ENCODE data around the gene DDX55.
"Not testable (repeated sequence)": the region's sequence is repeated elsewhere in the genome, so short reads cannot be mapped to it uniquely, and the experiment has no call there.

DDX55 gene

DNA sequence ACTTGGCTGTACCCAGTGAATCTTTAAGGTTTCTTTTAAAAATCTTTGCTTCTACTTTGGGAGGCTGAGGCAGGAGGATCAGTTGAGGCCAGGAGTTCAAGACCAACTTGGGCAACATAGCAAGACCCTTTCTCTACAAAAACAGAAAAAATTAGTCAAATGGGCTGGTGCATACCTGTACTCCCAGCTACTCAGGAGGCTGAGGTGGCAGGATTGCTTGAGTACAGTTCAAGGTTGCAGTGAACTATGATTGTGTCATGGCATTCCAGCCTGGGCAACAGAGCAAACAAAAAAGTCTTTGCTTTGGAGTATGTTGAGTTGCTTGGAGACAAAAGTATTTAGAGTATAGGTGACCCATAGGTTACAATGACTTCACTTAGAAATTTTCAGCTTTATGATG is 6.2 kb upstream of the DDX55 start:
- H3K9me3 Mint-ChIP-seq = no peaks in the 10 kb centered on the region
- ATAC-seq (replicated peaks) = no peak
- DNase-seq = no peak
- H3K36me3 Mint-ChIP-seq = peaks cover 24 to 38% of the 10 kb centered on the region in 2 donors
- H3K4me3 Mint-ChIP-seq = no peak overlapping the region
- peaks cover 11 to 20% of the 10 kb centered on the region in 2 donors for H3K4me1 Mint-ChIP-seq
- no peaks in the 10 kb centered on the region for H3K27me3 Mint-ChIP-seq
- no peak overlapping the region for H3K27ac Mint-ChIP-seq

DNA sequence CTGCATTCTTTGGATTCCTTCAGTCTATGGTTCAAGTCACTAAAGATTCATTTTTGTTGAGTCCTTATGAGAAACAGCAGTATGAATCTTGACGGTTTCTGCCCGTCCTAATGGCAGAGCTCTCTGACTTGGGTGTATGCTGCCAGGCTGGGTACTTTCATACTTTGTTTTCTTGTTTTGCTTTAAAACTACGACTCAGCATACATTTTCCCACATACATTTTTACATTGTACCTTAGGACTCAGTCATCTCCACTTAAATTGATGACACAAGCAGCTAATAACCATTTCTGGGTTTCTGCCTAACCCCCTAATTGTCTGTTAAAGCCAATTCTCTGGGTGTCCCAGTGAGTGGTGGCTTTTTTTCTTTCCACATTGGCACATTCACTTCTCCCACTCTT is 4.8 kb upstream of the DDX55 start:
- DNase-seq = no peak
- Mint-ChIP-seq H3K27ac (no peak overlapping the region), H3K9me3 (peaks cover 0 to 2% of the 10 kb centered on the region in 2 donors), H3K36me3 (peaks cover 15 to 29% of the 10 kb centered on the region in 2 donors), H3K27me3 (no peaks in the 10 kb centered on the region), H3K4me3 (no peak overlapping the region), H3K4me1 (peaks cover 11% of the 10 kb centered on the region in 2 donors)
- ATAC-seq (replicated peaks) = no peak

DNA sequence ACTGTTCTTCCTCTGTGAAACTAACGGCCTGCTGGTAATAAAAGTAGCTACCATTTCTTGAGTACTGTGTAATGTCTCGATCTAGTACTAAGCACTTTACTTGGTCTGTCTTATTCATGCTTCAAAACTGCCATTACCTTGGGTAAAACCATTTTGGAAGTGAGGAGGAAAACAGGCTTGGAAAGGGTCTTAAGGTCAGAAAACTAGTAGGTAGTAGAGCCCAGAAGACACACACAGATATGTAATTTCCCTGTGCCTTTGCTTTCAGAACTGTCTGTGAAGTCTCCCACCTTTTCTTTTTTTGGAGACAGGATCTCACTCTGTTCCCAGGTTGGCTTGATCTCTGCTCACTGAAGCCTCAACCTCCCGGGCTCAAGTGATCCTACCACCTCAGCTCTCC is 3.4 kb upstream of the DDX55 start:
- peaks cover 0 to 2% of the 10 kb centered on the region in 2 donors for H3K9me3 Mint-ChIP-seq
- no peak for DNase-seq
- no peaks in the 10 kb centered on the region for H3K27me3 Mint-ChIP-seq
- ATAC-seq (replicated peaks) = no peak
- H3K36me3 Mint-ChIP-seq = peaks cover 15 to 34% of the 10 kb centered on the region in 2 donors
- no peak overlapping the region for H3K4me3 Mint-ChIP-seq
- peaks cover 16 to 19% of the 10 kb centered on the region in 2 donors for H3K4me1 Mint-ChIP-seq
- no peak overlapping the region for H3K27ac Mint-ChIP-seq

GRCh38 chr12:123599310-123599709 is 2.6 kb upstream of the DDX55 start:
- peaks cover 13 to 34% of the 10 kb centered on the region in 2 donors for H3K36me3 Mint-ChIP-seq
- no peak overlapping the region for H3K4me3 Mint-ChIP-seq
- ATAC-seq (replicated peaks) = no peak
- H3K27me3 Mint-ChIP-seq = no peaks in the 10 kb centered on the region
- H3K4me1 Mint-ChIP-seq = peaks cover 16 to 21% of the 10 kb centered on the region in 2 donors
- H3K27ac Mint-ChIP-seq = peak overlapping the region; percentile 84
- no peak for DNase-seq
- H3K9me3 Mint-ChIP-seq = peaks cover 0 to 2% of the 10 kb centered on the region in 2 donors

DNA sequence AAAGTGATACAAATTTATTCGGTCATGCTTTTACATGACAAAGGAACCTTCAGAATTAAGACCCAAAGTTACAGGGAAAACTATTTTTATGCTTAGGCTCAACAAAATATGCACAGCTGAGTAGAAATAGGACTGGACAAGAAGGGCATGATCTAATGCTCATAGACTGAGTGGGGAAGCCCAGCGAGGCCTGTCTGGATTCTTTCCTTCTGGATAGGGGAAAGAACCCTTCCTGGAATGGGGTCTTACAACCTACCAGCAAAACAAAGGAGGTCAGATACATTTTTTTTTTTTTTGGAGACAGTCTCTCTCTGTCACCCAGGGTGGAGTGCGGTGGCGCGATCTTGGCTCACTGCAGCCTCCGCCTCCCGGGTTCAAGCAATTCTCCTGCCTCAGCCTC is 2.2 kb upstream of the DDX55 start:
- no peak for DNase-seq
- H3K4me3 Mint-ChIP-seq = peak overlapping the region in 1 of 2 donors; percentile 39
- H3K9me3 Mint-ChIP-seq = peaks cover 0 to 2% of the 10 kb centered on the region in 2 donors
- peaks cover 16 to 21% of the 10 kb centered on the region in 2 donors for H3K4me1 Mint-ChIP-seq
- H3K36me3 Mint-ChIP-seq = peaks cover 13 to 34% of the 10 kb centered on the region in 2 donors
- no peak for ATAC-seq (replicated peaks)
- peak overlapping the region; percentile 48 for H3K27ac Mint-ChIP-seq
- H3K27me3 Mint-ChIP-seq = no peaks in the 10 kb centered on the region

- H3K4me1 Mint-ChIP-seq = peaks cover 17 to 21% of the 10 kb centered on the region in 2 donors
- peaks cover 10 to 40% of the 10 kb centered on the region in 2 donors for H3K36me3 Mint-ChIP-seq
Observed at GRCh38 chr12:123602651-123603195, 824 bp downstream of the DDX55 start.

GRCh38 chr12:123603495-123603894 is 1.6 kb downstream of the DDX55 start:
- H3K27me3 Mint-ChIP-seq; H3K27ac Mint-ChIP-seq; DNase-seq; H3K9me3 Mint-ChIP-seq; ATAC-seq (replicated peaks): not testable (repeated sequence)
- H3K4me3 Mint-ChIP-seq = peak overlapping the region in 1 of 2 donors; percentile 89
- H3K4me1 Mint-ChIP-seq = peaks cover 19 to 21% of the 10 kb centered on the region in 2 donors
- peaks cover 18 to 43% of the 10 kb centered on the region in 2 donors for H3K36me3 Mint-ChIP-seq

More at GRCh38 chr12:123602651-123603195, 824 bp downstream of the DDX55 start:
- H3K4me3 Mint-ChIP-seq = peak overlapping the region; percentile 89 to 99
- peak overlapping the region; percentile 99 for H3K27ac Mint-ChIP-seq
- DNase-seq (no peak), ATAC-seq (replicated peaks) (peak; percentile 15 to 28)
- no peaks in the 10 kb centered on the region for H3K27me3 Mint-ChIP-seq
- H3K9me3 Mint-ChIP-seq = peaks cover 0 to 2% of the 10 kb centered on the region in 2 donors

DNA sequence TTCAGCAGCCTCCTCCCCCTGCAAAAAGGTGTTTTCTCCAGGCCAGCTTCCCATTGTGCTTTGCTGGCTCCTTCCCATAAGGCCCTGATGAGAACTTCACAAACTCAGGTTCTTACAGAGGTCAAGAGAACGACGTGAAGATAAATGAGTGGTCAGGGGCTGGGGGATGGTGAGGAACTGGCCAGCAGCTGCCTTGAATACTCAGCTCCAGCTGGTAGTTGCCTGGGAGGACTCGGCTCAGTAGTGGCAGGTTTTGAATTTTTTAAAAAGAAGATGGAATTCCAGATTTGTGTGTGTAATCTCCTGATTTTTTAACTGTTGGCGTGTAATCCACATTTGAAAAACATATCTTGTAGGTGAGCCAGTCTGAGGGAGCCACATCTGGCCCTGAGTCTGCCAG is 5.9 kb downstream of the DDX55 start:
- Mint-ChIP-seq H3K36me3 (peaks cover 27 to 48% of the 10 kb centered on the region in 2 donors), H3K4me3 (no peak overlapping the region)

GRCh38 chr12:123608182-123608581 is 6.3 kb downstream of the DDX55 start:
- Mint-ChIP-seq H3K27ac (peak overlapping the region; percentile 79), H3K36me3 (peaks cover 28 to 47% of the 10 kb centered on the region in 2 donors), H3K4me1 (peaks cover 4 to 5% of the 10 kb centered on the region in 2 donors), H3K4me3 (no peak overlapping the region), H3K9me3 (no peaks in the 10 kb centered on the region), H3K27me3 (no peaks in the 10 kb centered on the region)
- no peak for ATAC-seq (replicated peaks)
- no peak for DNase-seq

More for the DNA sequence above, 5.9 kb downstream of the DDX55 start:
- Mint-ChIP-seq H3K9me3 (no peaks in the 10 kb centered on the region), H3K27me3 (no peaks in the 10 kb centered on the region), H3K27ac (no peak overlapping the region), H3K4me1 (peaks cover 8 to 10% of the 10 kb centered on the region in 2 donors)
- DNase-seq = no peak
- no peak for ATAC-seq (replicated peaks)

DNA sequence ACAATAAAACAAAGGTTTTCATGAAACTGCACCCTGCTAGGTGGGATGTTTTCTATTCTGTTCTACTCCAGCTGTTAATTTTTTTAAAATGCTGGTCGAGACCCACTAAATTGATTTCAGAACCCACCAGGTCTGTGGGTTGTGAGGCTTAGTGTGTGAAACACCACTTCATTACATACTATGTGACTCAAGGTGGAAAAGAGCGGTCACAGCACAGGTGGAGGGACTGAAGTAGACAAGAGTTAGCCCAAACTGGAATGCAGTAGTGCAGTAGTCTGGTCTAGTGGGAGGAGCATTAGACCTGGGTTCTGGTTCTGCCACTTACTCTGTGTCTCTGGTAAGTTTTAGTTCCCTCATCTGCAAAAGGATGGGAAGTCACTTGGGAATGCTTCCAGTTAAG is 12.2 kb downstream of the DDX55 start:
- Mint-ChIP-seq H3K4me3 (no peak overlapping the region), H3K9me3 (no peaks in the 10 kb centered on the region), H3K27me3 (no peaks in the 10 kb centered on the region), H3K27ac (no peak overlapping the region), H3K4me1 (peaks cover 0 to 3% of the 10 kb centered on the region in 2 donors), H3K36me3 (peaks cover 30 to 56% of the 10 kb centered on the region in 2 donors)
- DNase-seq (no peak), ATAC-seq (replicated peaks) (no peak)

DNA sequence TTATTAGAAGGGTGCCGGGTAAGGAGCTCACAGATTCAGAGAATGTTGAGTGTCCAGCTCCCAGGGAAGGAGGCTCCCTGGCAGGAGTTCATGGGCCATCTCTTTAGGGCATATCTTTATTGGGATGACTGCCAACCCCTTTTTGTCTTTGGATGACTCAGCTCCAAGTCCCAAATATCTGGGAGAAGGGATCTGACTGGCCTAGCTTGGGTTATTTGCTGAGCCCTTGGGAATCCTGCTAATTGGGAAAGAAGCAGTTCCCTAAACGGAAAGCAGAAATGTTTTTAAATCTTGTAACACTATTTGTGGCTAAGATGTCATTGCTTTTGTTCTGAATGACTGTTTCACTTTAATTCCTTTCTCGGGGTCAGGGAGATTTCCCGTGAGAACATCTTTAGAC is 12.6 kb downstream of the DDX55 start:
- Mint-ChIP-seq H3K36me3 (peaks cover 33 to 59% of the 10 kb centered on the region in 2 donors), H3K9me3 (no peaks in the 10 kb centered on the region), H3K27me3 (no peaks in the 10 kb centered on the region), H3K27ac (no peak overlapping the region), H3K4me3 (no peak overlapping the region), H3K4me1 (peaks cover 0 to 5% of the 10 kb centered on the region in 2 donors)
- DNase-seq (no peak), ATAC-seq (replicated peaks) (no peak)

DNA sequence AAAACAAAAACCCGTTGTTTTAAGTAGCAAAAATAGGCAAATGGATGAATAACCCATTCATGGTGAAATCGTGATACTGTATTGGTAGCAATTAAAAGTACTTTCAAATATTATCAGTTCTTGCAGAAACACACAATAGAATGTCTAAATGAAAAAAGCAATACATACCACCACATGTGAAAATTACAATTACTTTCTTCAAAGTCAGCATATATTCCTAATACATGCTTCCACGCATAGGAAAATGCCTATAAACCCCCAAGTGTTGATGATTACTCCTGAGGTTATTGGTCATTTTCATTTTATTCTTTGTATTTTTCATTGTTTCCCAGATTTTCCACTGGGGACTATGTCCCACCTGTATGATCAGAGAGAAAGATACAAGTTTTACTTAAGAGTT is 15.2 kb downstream of the DDX55 start:
- ATAC-seq (replicated peaks) (no peak), DNase-seq (no peak)
- H3K36me3 Mint-ChIP-seq = peaks cover 31 to 63% of the 10 kb centered on the region in 2 donors
- H3K4me3 Mint-ChIP-seq = no peak overlapping the region
- no peaks in the 10 kb centered on the region for H3K27me3 Mint-ChIP-seq
- no peak overlapping the region for H3K27ac Mint-ChIP-seq
- no peaks in the 10 kb centered on the region for H3K9me3 Mint-ChIP-seq
- peaks cover 0 to 6% of the 10 kb centered on the region in 2 donors for H3K4me1 Mint-ChIP-seq

DNA sequence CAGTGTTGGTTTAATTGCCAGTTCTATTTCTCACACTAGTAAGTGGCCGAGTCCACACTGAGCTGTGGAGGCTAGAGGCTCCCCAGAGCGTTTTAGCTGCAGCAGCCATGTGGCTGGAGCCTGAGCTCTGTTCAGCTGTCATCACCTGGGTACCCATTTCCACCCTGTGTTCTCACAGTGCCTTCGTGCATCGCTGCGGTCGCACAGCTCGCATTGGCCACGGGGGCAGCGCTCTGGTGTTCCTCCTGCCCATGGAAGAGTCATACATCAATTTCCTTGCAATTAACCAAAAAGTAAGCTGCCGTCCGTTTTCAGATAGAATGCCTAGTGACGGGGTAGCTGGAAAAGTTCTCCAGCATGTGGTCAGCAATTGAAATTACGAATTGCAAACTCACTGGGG is 15.7 kb downstream of the DDX55 start:
- H3K4me3 Mint-ChIP-seq = no peak overlapping the region
- H3K9me3 Mint-ChIP-seq = no peaks in the 10 kb centered on the region
- H3K4me1 Mint-ChIP-seq = peaks cover 0 to 6% of the 10 kb centered on the region in 2 donors
- H3K27ac Mint-ChIP-seq = peak overlapping the region; percentile 5
- no peaks in the 10 kb centered on the region for H3K27me3 Mint-ChIP-seq
- H3K36me3 Mint-ChIP-seq = peaks cover 32 to 61% of the 10 kb centered on the region in 2 donors
- DNase-seq = no peak
- ATAC-seq (replicated peaks) = no peak

DNA sequence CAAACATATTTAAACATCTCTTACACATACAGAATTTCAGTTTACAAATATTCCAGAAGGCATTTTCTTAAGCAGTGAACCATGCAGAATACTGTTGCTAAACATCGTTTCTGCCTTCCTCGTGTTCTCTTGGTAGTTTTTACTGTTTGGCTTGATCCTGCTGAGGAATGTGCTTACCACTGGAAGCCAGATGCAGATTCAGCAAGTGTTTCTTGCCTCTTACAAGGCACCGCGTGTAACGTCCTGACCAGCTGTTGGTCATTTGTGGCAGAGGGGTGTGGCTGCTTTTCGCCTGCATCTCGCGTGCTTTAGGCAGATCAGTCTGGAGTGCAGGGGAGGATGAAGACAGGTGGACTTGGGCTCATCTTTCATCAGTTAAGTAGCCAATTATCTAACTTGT is 19.2 kb downstream of the DDX55 start:
- no peak overlapping the region for H3K27ac Mint-ChIP-seq
- no peak for DNase-seq
- H3K36me3 Mint-ChIP-seq = peaks cover 26 to 56% of the 10 kb centered on the region in 2 donors

More for the DNA sequence above, 19.2 kb downstream of the DDX55 start:
- Mint-ChIP-seq H3K27me3 (no peaks in the 10 kb centered on the region), H3K4me3 (no peak overlapping the region), H3K9me3 (no peaks in the 10 kb centered on the region), H3K4me1 (peaks cover 0 to 6% of the 10 kb centered on the region in 2 donors)
- ATAC-seq (replicated peaks) = no peak

All from stimulated activated naive B cell treated with anti-CD40 and anti-IgM and Interleukin-4, amounts not matched to agents 10 μg/mL and 1 μg/mL and 100 μg/mL, for 72 hours (primary cell).